Mesothelial cell of epicardium (in vitro differentiated cells): Measurements from ENCODE around the gene PIP4K2B. TPM values are rescaled to one million over a fixed set of nuclear protein-coding genes. Genes with fewer than 3 reads are reported as not detected.
A peak's percentile ranks its signal among the peaks of the same experiment; 100 is the strongest.

Experiments
- DNase-seq, 2 experiments: peaks; one replicate each; pipeline ENCODE4 v3.0.0; 2021; ENCODE audit warnings: low spot score in 2 of 2; ENCODE audit not compliant: unreplicated experiment in 2 of 2
- H3K27ac Mint-ChIP-seq: 2 replicates; pipeline ENCODE4 v1.8.0; 2021; ENCODE audit warnings: mixed read lengths
- H3K27me3 Mint-ChIP-seq: 2 replicates; pipeline ENCODE4 v1.8.0; 2021; ENCODE audit warnings: low read depth, mixed read lengths
- H3K36me3 Mint-ChIP-seq: 2 replicates; pipeline ENCODE4 v1.8.0; 2021; ENCODE audit warnings: mixed read lengths
- H3K4me1 Mint-ChIP-seq: 2 replicates; pipeline ENCODE4 v1.8.0; 2021; ENCODE audit warnings: mixed read lengths
- H3K4me3 Mint-ChIP-seq: 2 replicates; pipeline ENCODE4 v1.8.0; 2021; ENCODE audit warnings: mild to moderate bottlenecking, moderate library complexity, mixed read lengths
- H3K9me3 Mint-ChIP-seq: 2 replicates; pipeline ENCODE4 v1.8.0; 2021; ENCODE audit warnings: mixed read lengths
- CTCF ChIP-seq: fragments of 200-600 bp; sonication (generic); IDR thresholded peaks from one replicate; pipeline ENCODE4 v1.5.0; 2021; ENCODE audit warnings: antibody characterized with exemption; ENCODE audit not compliant: unreplicated experiment
- microRNA-seq: library from miRNA; unstranded; fragments of <30 nt; microRNA quantifications from one replicate; pipeline ENCODE4 v1.2.0, GENCODE V29; 2021; ENCODE audit warnings: inconsistent platforms, mixed read lengths
- total RNA-seq: library from RNA; stranded (reverse); gene quantifications from 3 replicates; pipeline ENCODE4 v1.2.1, GENCODE V29; 2021

The PIP4K2B gene
- total RNA-seq, 1 donor from 2014 or later, result 81.1 TPM

- TF ChIP-seq CTCF, result no peak
- Mint-ChIP-seq H3K27me3 (no peaks in the 10 kb centered on the region), H3K4me1 (peaks cover 18% of the 10 kb centered on the region), H3K4me3 (no peak overlapping the region), H3K9me3 (no peaks in the 10 kb centered on the region), H3K27ac (no peak overlapping the region), H3K36me3 (peaks cover 14% of the 10 kb centered on the region)
- no peak for DNase-seq
Measured at GRCh38 chr17:38720941-38721340, 78.4 kb downstream of the PIP4K2B start.

DNA sequence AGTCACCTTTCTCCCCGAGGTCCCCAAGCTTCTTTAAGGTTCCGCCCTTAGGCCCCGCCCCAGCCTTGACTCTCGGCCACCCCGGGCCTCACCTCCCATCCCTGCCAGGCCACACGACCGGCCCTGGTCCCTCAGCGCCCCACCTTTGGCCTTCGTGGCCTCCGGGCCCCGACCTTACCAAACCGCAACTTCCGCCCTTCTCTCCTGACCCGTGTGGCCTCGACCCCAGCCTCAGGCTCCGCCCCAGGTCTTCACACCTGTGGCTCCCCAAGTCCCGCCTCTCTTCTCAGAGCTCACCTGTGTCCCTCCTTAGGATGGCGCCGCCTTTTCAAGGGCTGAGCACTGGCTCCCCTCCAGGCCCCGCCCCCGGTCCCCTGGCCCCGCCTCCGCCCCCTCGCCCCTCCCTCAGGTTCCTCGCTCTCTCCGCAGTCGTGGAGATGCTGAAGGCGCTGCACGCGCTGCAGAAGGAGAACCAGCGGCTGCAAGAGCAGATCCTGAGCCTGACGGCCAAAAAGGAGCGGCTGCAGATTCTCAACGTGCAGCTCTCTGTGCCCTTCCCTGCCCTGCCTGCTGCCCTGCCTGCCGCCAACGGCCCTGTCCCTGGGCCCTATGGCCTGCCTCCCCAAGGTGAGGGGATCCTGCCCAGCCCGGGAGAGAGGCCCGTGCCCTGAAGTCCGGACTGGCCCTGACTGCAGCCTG is 79.3 kb downstream of the PIP4K2B start:
- H3K36me3 Mint-ChIP-seq, result peaks cover 16% of the 10 kb centered on the region
- H3K4me1 Mint-ChIP-seq, result peaks cover 18% of the 10 kb centered on the region
- no peaks in the 10 kb centered on the region for H3K9me3 Mint-ChIP-seq
- TF ChIP-seq CTCF, result no peak
- peak overlapping the region; percentile 76 for H3K4me3 Mint-ChIP-seq
- DNase-seq, result peak in 1 of 2 experiments; percentile 58
- H3K27ac Mint-ChIP-seq, result peak overlapping the region; percentile 95
- no peaks in the 10 kb centered on the region for H3K27me3 Mint-ChIP-seq

GRCh38 chr17:38719289-38719942 is 79.9 kb downstream of the PIP4K2B start:
- Mint-ChIP-seq H3K4me3 (peak overlapping the region; percentile 76), H3K36me3 (peaks cover 16% of the 10 kb centered on the region), H3K27ac (peak overlapping the region; percentile 90), H3K27me3 (no peaks in the 10 kb centered on the region), H3K9me3 (no peaks in the 10 kb centered on the region), H3K4me1 (peaks cover 18% of the 10 kb centered on the region)
- no peak for TF ChIP-seq CTCF
- no peak for DNase-seq

DNA sequence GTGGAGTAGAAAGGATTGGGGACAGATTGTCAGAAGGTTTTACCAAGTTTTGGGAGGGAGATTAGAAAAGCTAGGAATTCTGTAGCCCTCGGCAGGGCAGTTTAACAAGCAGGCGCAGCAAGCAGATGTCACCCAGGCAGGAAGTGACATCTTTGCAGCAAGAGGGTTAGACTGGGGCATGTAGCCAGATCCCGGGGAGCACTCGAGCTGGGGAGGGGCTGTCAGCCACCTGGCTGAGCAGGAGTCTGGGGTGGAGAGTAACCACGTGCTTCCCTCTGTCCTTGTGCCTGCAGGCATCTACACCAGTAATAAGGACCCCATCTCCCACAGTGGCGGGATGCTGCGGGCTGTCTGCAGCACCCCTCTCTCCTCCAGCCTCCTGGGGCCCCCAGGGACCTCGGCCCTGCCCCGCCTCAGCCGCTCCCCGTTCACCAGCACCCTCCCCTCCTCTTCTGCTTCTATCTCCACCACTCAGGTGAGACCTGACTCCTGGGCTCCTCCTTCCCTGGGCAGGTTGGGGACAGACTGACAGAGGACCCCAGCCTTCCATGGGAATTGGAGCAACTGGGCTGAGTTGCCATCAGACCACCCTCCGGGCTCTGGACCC is 82.1 kb downstream of the PIP4K2B start:
- Mint-ChIP-seq H3K4me3 (no peak overlapping the region), H3K27me3 (no peaks in the 10 kb centered on the region), H3K36me3 (peaks cover 19% of the 10 kb centered on the region), H3K9me3 (no peaks in the 10 kb centered on the region), H3K27ac (no peak overlapping the region), H3K4me1 (peaks cover 18% of the 10 kb centered on the region)
- no peak for TF ChIP-seq CTCF
- no peak for DNase-seq

GRCh38 chr17:38716368-38717005 is 82.9 kb downstream of the PIP4K2B start:
- no peak for DNase-seq
- H3K27me3 Mint-ChIP-seq, result no peaks in the 10 kb centered on the region
- TF ChIP-seq CTCF, result no peak
- H3K27ac Mint-ChIP-seq, result no peak overlapping the region
- H3K9me3 Mint-ChIP-seq, result no peaks in the 10 kb centered on the region
- H3K36me3 Mint-ChIP-seq, result peaks cover 19% of the 10 kb centered on the region
- no peak overlapping the region for H3K4me3 Mint-ChIP-seq
- peaks cover 18% of the 10 kb centered on the region for H3K4me1 Mint-ChIP-seq

Small RNA genes lying within 50 kb of the gene (microRNA-seq; reads per million reads assigned to microRNA genes)
- gene MIR4726 (4.1 reads per million, percentile 12 among the genes with 10 or more reads in this experiment), gene MIR4727 (not detected)

Other genes starting within 250 kb of the PIP4K2B start
- gene SRCIN1, start 193.6 kb downstream of the PIP4K2B start, total RNA-seq, result 19.4 to 21.4 TPM (median 20.8 TPM) in 3 replicates
- gene EPOP, start 124.6 kb downstream of the PIP4K2B start, total RNA-seq, result 3.7 to 4.0 TPM (median 3.8 TPM) in 3 replicates
- 171 to 184 TPM (median 178 TPM) in 3 replicates for gene MLLT6, start 94.3 kb downstream of the PIP4K2B start, total RNA-seq
- 4.6 to 5.6 TPM (median 5.1 TPM) in 3 replicates for gene CISD3, start 69.2 kb downstream of the PIP4K2B start, total RNA-seq
- gene PCGF2, start 51.2 kb downstream of the PIP4K2B start, total RNA-seq, result 83.3 to 95.8 TPM (median 91.9 TPM) in 3 replicates
- 107 to 121 TPM (median 115 TPM) in 3 replicates for gene PSMB3, start 46.8 kb downstream of the PIP4K2B start, total RNA-seq
- gene CWC25, start 25.8 kb upstream of the PIP4K2B start, total RNA-seq, result 19.5 to 20.9 TPM (median 20.5 TPM) in 3 replicates
- 1,597 to 1,708 TPM (median 1,659 TPM) in 3 replicates for gene RPL23, start 54.2 kb upstream of the PIP4K2B start, total RNA-seq
- gene LASP1, start 70.5 kb upstream of the PIP4K2B start, total RNA-seq, result 144 to 152 TPM (median 146 TPM) in 3 replicates
- gene FBXO47, start 167.8 kb upstream of the PIP4K2B start, total RNA-seq, result not detected in 3 replicates